GM23338 (cell line): ENCODE results near the gene NCSTN. TPM values are rescaled to one million over a fixed set of nuclear protein-coding genes. Genes with fewer than 3 reads are reported as not detected.

Experiments
- ATAC-seq: fragments of 200-7000 bp; cut with Tn5 transposase; 3 replicates; pipeline ENCODE4 v1.9.1; 2020
- DNase-seq: peaks from one replicate; pipeline ENCODE4 v3.0.0-alpha.2; 2015; ENCODE audit warnings: low spot score
- H2AFZ ChIP-seq: fragments of 200-600 bp; sonication (generic); 2 replicates; pipeline ENCODE4 v1.8.0; 2016; ENCODE audit warnings: antibody characterized with exemption, mild to moderate bottlenecking, moderate library complexity
- H3F3A ChIP-seq: fragments of 200-600 bp; sonication (generic); replicated peaks from 2 replicates; pipeline ENCODE4 v1.8.0; 2017; ENCODE audit warnings: antibody characterized with exemption, mixed run types, low read depth
- H3K27ac ChIP-seq: fragments of 200-600 bp; sonication (generic); 2 replicates; pipeline ENCODE4 v1.6.1; 2016; ENCODE audit warnings: low read depth
- H3K27me3 ChIP-seq: fragments of 200-600 bp; sonication (generic); 2 replicates; pipeline ENCODE4 v1.8.0; 2016; ENCODE audit warnings: mild to moderate bottlenecking, mixed run types, moderate library complexity; ENCODE audit not compliant: insufficient read depth
- H3K36me3 ChIP-seq: fragments of 200-600 bp; sonication (generic); 2 replicates; pipeline ENCODE4 v1.8.0; 2016; ENCODE audit warnings: mild to moderate bottlenecking; ENCODE audit not compliant: insufficient read depth
- H3K4me1 ChIP-seq: fragments of 200-600 bp; sonication (generic); 2 replicates; pipeline ENCODE4 v1.8.0; 2016; ENCODE audit warnings: mild to moderate bottlenecking, moderate library complexity; ENCODE audit not compliant: insufficient read depth
- H3K4me2 ChIP-seq: fragments of 200-600 bp; sonication (generic); 2 replicates; pipeline ENCODE4 v1.7.1; 2017; ENCODE audit warnings: mixed run types
- H3K4me3 ChIP-seq: fragments of 200-600 bp; sonication (generic); 2 replicates; pipeline ENCODE4 v1.6.1; 2016; ENCODE audit warnings: mixed run types
- H3K79me2 ChIP-seq: fragments of 200-600 bp; sonication (generic); replicated peaks from 2 replicates; pipeline ENCODE4 v1.8.0; 2017; ENCODE audit warnings: mild to moderate bottlenecking; ENCODE audit not compliant: insufficient read depth
- H3K9me2 ChIP-seq: fragments of 200-600 bp; sonication (generic); 2 replicates; pipeline ENCODE4 v1.8.0; 2017; ENCODE audit not compliant: insufficient read depth
- H4K20me1 ChIP-seq: fragments of 200-600 bp; sonication (generic); replicated peaks from 2 replicates; pipeline ENCODE4 v1.8.0; 2017; ENCODE audit warnings: mild to moderate bottlenecking; ENCODE audit not compliant: insufficient read depth
- H3K27ac Mint-ChIP-seq: 2 replicates; pipeline ENCODE4 v1.8.0; 2020; ENCODE audit warnings: inconsistent platforms, mild to moderate bottlenecking, moderate library complexity, mixed read lengths
- H3K27me3 Mint-ChIP-seq: 3 replicates; pipeline ENCODE4 v1.8.0; 2022; ENCODE audit warnings: low read depth, mild to moderate bottlenecking, moderate library complexity, mixed read lengths, inconsistent platforms; ENCODE audit not compliant: insufficient read depth, poor library complexity
- H3K36me3 Mint-ChIP-seq: 3 replicates; pipeline ENCODE4 v1.8.0; 2021; ENCODE audit warnings: low read depth, mild to moderate bottlenecking, inconsistent platforms, moderate library complexity, mixed read lengths
- H3K4me1 Mint-ChIP-seq: 3 replicates; pipeline ENCODE4 v1.8.0; 2020; ENCODE audit warnings: mild to moderate bottlenecking, inconsistent platforms, mixed read lengths
- H3K4me3 Mint-ChIP-seq: 3 replicates; pipeline ENCODE4 v1.8.0; 2021; ENCODE audit warnings: moderate library complexity, mild to moderate bottlenecking, inconsistent platforms, mixed read lengths
- H3K9me3 Mint-ChIP-seq: 3 replicates; pipeline ENCODE4 v1.8.0; 2020; ENCODE audit warnings: moderate library complexity, mild to moderate bottlenecking, inconsistent platforms, mixed read lengths
- EZH2 ChIP-seq: fragments of 200-600 bp; sonication (generic); IDR thresholded peaks from one replicate; pipeline ENCODE4 v1.8.0; 2017; ENCODE audit warnings: antibody characterized with exemption, mild to moderate bottlenecking, low read depth; ENCODE audit not compliant: unreplicated experiment
- POLR2AphosphoS5 ChIP-seq: IDR thresholded peaks from 2 replicates; pipeline ENCODE4 v1.6.1; 2016; ENCODE audit warnings: antibody characterized with exemption, low read depth
- ZNF331 ChIP-seq: fragments of 250-450 bp; sonication (Bioruptor Pico); IDR thresholded peaks from 2 replicates; pipeline ENCODE4 v1.5.0; 2020; ENCODE audit warnings: low read depth, mild to moderate bottlenecking, moderate library complexity
- polyA plus RNA-seq: library from polyadenylated mRNA; unstranded; fragments of >200 nt; fragmentation: Nextera tagmentation; extraction: Ambion mirVana; gene quantifications from 2 replicates; pipeline ENCODE4 v1.2.1, GENCODE V29; 2016
- total RNA-seq: library from RNA; depleted of rRNA; stranded (reverse); fragments of >200 nt; shearing (Covaris generic); gene quantifications from 2 replicates; pipeline ENCODE4 v1.2.3, GENCODE V29; 2014
- TF ChIP-seq, protein P1 (sequence below): IDR thresholded peaks from one replicate; pipeline ENCODE4 v1.6.1; 2018; ENCODE audit warnings: antibody characterized with exemption; ENCODE audit not compliant: unreplicated experiment
- TF ChIP-seq, protein P2 (sequence below), 2 experiments: fragments of 200-600 bp in 1 of 2; sonication (generic) in 1 of 2; conservative IDR thresholded peaks; 2 replicates each; pipeline versions ENCODE4 v1.5.1 to v1.6.1; 2016 to 2017; ENCODE audit warnings: antibody characterized with exemption in 2 of 2, low read depth in 2 of 2, mild to moderate bottlenecking in 2 of 2, moderate library complexity in 1 of 2
- TF ChIP-seq, protein P3 (sequence below): fragments of 250-450 bp; sonication (Bioruptor Pico); IDR thresholded peaks from 2 replicates; pipeline ENCODE4 v1.5.0; 2020; ENCODE audit warnings: mild to moderate bottlenecking, moderate library complexity

NCSTN gene
- total and polyA plus RNA-seq, 2 experiments from 2014 or later: 36.0 to 45.9 TPM

- Mint-ChIP-seq H3K4me1 (no peaks in the 10 kb centered on the region), H3K27me3 (peaks cover 3% of the 10 kb centered on the region), H3K9me3 (no peaks in the 10 kb centered on the region), H3K27ac (no peak overlapping the region), H3K36me3 (peaks cover 54% of the 10 kb centered on the region), H3K4me3 (no peak overlapping the region)
- Histone ChIP-seq H3K4me2 (no peak overlapping the region), H2AFZ (no peak overlapping the region), H3K27ac (no peak overlapping the region), H3K4me1 (no peaks in the 10 kb centered on the region), H3K36me3 (peaks cover 46% of the 10 kb centered on the region), H3K79me2 (peaks cover 7% of the 10 kb centered on the region; the same call in 1 of the 2 replicates), H3F3A (no peaks in the 10 kb centered on the region), H3K9me2 (no peaks in the 10 kb centered on the region), H3K4me3 (no peak overlapping the region), H4K20me1 (peaks cover 20% of the 10 kb centered on the region), H3K27me3 (no peaks in the 10 kb centered on the region)
- ATAC-seq (no peak), DNase-seq (no peak)
- TF ChIP-seq, protein P1, sequence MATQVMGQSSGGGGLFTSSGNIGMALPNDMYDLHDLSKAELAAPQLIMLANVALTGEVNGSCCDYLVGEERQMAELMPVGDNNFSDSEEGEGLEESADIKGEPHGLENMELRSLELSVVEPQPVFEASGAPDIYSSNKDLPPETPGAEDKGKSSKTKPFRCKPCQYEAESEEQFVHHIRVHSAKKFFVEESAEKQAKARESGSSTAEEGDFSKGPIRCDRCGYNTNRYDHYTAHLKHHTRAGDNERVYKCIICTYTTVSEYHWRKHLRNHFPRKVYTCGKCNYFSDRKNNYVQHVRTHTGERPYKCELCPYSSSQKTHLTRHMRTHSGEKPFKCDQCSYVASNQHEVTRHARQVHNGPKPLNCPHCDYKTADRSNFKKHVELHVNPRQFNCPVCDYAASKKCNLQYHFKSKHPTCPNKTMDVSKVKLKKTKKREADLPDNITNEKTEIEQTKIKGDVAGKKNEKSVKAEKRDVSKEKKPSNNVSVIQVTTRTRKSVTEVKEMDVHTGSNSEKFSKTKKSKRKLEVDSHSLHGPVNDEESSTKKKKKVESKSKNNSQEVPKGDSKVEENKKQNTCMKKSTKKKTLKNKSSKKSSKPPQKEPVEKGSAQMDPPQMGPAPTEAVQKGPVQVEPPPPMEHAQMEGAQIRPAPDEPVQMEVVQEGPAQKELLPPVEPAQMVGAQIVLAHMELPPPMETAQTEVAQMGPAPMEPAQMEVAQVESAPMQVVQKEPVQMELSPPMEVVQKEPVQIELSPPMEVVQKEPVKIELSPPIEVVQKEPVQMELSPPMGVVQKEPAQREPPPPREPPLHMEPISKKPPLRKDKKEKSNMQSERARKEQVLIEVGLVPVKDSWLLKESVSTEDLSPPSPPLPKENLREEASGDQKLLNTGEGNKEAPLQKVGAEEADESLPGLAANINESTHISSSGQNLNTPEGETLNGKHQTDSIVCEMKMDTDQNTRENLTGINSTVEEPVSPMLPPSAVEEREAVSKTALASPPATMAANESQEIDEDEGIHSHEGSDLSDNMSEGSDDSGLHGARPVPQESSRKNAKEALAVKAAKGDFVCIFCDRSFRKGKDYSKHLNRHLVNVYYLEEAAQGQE: no peak
- no peak for TF ChIP-seq EZH2
- no peak for TF ChIP-seq ZNF331 (CRISPR knock-in tag)
- TF ChIP-seq, protein P2, sequence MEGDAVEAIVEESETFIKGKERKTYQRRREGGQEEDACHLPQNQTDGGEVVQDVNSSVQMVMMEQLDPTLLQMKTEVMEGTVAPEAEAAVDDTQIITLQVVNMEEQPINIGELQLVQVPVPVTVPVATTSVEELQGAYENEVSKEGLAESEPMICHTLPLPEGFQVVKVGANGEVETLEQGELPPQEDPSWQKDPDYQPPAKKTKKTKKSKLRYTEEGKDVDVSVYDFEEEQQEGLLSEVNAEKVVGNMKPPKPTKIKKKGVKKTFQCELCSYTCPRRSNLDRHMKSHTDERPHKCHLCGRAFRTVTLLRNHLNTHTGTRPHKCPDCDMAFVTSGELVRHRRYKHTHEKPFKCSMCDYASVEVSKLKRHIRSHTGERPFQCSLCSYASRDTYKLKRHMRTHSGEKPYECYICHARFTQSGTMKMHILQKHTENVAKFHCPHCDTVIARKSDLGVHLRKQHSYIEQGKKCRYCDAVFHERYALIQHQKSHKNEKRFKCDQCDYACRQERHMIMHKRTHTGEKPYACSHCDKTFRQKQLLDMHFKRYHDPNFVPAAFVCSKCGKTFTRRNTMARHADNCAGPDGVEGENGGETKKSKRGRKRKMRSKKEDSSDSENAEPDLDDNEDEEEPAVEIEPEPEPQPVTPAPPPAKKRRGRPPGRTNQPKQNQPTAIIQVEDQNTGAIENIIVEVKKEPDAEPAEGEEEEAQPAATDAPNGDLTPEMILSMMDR (conservative IDR thresholded peaks at IDR 0.05; ENCODE audit: low read depth in 2 of 2): no peak
- TF ChIP-seq POLR2AphosphoS5: no peak
Observed at GRCh38 chr1:160326418-160326817, 16.8 kb upstream of the NCSTN start.

DNA sequence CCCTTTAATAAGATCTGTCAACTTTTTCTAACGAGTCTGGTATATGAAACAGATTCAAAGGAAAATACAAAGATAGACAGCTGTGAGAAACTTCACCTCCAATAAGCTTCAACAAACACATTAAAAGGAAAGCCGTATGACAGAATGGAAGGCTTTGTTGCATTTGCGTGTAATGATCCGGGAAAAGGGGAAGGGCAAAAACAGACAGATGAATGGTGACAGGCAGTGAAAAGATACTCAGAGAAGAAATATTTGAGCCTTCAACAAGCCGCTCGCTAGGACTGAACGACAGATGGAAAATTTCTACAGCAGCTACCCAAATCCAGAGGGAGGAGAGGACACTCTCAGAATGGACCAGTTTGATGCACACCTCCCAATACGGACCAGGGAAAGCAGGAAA, 15.0 kb upstream of the NCSTN start:
- Mint-ChIP-seq H3K9me3 (no peaks in the 10 kb centered on the region), H3K27ac (no peak overlapping the region), H3K27me3 (peaks cover 3% of the 10 kb centered on the region), H3K4me1 (no peaks in the 10 kb centered on the region), H3K4me3 (no peak overlapping the region), H3K36me3 (peaks cover 60% of the 10 kb centered on the region)
- H3K27me3 ChIP-seq: no peaks in the 10 kb centered on the region
- no peak overlapping the region for H3K4me3 ChIP-seq
- H3K9me2 ChIP-seq: no peaks in the 10 kb centered on the region
- no peaks in the 10 kb centered on the region for H3K4me1 ChIP-seq
- no peak overlapping the region for H3K27ac ChIP-seq
- H3K4me2 ChIP-seq: no peak overlapping the region
- ATAC-seq (no peak), DNase-seq (no peak)
- no peak overlapping the region for H2AFZ ChIP-seq
- H3K36me3 ChIP-seq: peaks cover 50% of the 10 kb centered on the region
- peaks cover 7% of the 10 kb centered on the region; the same call in 1 of the 2 replicates for H3K79me2 ChIP-seq
- peaks cover 24% of the 10 kb centered on the region for H4K20me1 ChIP-seq
- H3F3A ChIP-seq: no peaks in the 10 kb centered on the region
- TF ChIP-seq, protein P2 (conservative IDR thresholded peaks at IDR 0.05; ENCODE audit: low read depth in 2 of 2): no peak
- no peak for TF ChIP-seq ZNF331 (CRISPR knock-in tag)
- no peak for TF ChIP-seq EZH2
- TF ChIP-seq POLR2AphosphoS5: no peak
- TF ChIP-seq, protein P3, sequence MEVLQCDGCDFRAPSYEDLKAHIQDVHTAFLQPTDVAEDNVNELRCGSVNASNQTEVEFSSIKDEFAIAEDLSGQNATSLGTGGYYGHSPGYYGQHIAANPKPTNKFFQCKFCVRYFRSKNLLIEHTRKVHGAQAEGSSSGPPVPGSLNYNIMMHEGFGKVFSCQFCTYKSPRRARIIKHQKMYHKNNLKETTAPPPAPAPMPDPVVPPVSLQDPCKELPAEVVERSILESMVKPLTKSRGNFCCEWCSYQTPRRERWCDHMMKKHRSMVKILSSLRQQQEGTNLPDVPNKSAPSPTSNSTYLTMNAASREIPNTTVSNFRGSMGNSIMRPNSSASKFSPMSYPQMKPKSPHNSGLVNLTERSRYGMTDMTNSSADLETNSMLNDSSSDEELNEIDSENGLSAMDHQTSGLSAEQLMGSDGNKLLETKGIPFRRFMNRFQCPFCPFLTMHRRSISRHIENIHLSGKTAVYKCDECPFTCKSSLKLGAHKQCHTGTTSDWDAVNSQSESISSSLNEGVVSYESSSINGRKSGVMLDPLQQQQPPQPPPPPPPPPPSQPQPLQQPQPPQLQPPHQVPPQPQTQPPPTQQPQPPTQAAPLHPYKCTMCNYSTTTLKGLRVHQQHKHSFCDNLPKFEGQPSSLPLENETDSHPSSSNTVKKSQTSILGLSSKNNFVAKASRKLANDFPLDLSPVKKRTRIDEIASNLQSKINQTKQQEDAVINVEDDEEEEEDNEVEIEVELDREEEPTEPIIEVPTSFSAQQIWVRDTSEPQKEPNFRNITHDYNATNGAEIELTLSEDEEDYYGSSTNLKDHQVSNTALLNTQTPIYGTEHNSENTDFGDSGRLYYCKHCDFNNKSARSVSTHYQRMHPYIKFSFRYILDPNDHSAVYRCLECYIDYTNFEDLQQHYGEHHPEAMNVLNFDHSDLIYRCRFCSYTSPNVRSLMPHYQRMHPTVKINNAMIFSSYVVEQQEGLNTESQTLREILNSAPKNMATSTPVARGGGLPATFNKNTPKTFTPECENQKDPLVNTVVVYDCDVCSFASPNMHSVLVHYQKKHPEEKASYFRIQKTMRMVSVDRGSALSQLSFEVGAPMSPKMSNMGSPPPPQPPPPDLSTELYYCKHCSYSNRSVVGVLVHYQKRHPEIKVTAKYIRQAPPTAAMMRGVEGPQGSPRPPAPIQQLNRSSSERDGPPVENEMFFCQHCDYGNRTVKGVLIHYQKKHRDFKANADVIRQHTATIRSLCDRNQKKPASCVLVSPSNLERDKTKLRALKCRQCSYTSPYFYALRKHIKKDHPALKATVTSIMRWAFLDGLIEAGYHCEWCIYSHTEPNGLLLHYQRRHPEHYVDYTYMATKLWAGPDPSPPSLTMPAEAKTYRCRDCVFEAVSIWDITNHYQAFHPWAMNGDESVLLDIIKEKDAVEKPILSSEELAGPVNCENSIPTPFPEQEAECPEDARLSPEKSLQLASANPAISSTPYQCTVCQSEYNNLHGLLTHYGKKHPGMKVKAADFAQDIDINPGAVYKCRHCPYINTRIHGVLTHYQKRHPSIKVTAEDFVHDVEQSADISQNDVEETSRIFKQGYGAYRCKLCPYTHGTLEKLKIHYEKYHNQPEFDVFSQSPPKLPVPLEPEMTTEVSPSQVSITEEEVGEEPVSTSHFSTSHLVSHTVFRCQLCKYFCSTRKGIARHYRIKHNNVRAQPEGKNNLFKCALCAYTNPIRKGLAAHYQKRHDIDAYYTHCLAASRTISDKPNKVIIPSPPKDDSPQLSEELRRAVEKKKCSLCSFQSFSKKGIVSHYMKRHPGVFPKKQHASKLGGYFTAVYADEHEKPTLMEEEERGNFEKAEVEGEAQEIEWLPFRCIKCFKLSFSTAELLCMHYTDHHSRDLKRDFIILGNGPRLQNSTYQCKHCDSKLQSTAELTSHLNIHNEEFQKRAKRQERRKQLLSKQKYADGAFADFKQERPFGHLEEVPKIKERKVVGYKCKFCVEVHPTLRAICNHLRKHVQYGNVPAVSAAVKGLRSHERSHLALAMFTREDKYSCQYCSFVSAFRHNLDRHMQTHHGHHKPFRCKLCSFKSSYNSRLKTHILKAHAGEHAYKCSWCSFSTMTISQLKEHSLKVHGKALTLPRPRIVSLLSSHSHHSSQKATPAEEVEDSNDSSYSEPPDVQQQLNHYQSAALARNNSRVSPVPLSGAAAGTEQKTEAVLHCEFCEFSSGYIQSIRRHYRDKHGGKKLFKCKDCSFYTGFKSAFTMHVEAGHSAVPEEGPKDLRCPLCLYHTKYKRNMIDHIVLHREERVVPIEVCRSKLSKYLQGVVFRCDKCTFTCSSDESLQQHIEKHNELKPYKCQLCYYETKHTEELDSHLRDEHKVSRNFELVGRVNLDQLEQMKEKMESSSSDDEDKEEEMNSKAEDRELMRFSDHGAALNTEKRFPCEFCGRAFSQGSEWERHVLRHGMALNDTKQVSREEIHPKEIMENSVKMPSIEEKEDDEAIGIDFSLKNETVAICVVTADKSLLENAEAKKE (CRISPR knock-in tag): no peak
